GM12873 (cell line): ENCODE measurements around the gene LYVE1.

Experiments
- CTCF ChIP-seq: IDR thresholded peaks from 2 replicates; pipeline ENCODE4 v1.5.1; 2012; ENCODE audit warnings: low read depth, mild to moderate bottlenecking, moderate library complexity, low read length, control low read depth; ENCODE audit not compliant: insufficient read depth; ENCODE audit errors: missing control alignments

LYVE1 gene

GRCh38 chr11:10522276-10522675 lies 46.2 kb downstream of the LYVE1 start:
- TF ChIP-seq CTCF, result no peak

GRCh38 chr11:10520562-10520961 lies 47.9 kb downstream of the LYVE1 start:
- TF ChIP-seq CTCF, result no peak

GRCh38 chr11:10519630-10520029 lies 48.8 kb downstream of the LYVE1 start:
- no peak for TF ChIP-seq CTCF

GRCh38 chr11:10518891-10519290 lies 49.6 kb downstream of the LYVE1 start:
- TF ChIP-seq CTCF, result no peak

GRCh38 chr11:10518123-10518522 lies 50.3 kb downstream of the LYVE1 start:
- TF ChIP-seq CTCF, result no peak

- no peak for TF ChIP-seq CTCF
Observed at GRCh38 chr11:10515418-10515817, 53.0 kb downstream of the LYVE1 start.

GRCh38 chr11:10514709-10515108 lies 53.8 kb downstream of the LYVE1 start:
- no peak for TF ChIP-seq CTCF

- TF ChIP-seq CTCF, result no peak
Observed at GRCh38 chr11:10514202-10514601, 54.3 kb downstream of the LYVE1 start.
